GM12872 (cell line): ENCODE results near the gene EBF4.

ENCODE experiments used
- CTCF ChIP-seq: IDR thresholded peaks from 3 replicates; pipeline ENCODE4 v1.5.1; 2011; ENCODE audit warnings: low read depth, mild to moderate bottlenecking, low read length, moderate library complexity; ENCODE audit not compliant: insufficient read depth

Gene EBF4

DNA sequence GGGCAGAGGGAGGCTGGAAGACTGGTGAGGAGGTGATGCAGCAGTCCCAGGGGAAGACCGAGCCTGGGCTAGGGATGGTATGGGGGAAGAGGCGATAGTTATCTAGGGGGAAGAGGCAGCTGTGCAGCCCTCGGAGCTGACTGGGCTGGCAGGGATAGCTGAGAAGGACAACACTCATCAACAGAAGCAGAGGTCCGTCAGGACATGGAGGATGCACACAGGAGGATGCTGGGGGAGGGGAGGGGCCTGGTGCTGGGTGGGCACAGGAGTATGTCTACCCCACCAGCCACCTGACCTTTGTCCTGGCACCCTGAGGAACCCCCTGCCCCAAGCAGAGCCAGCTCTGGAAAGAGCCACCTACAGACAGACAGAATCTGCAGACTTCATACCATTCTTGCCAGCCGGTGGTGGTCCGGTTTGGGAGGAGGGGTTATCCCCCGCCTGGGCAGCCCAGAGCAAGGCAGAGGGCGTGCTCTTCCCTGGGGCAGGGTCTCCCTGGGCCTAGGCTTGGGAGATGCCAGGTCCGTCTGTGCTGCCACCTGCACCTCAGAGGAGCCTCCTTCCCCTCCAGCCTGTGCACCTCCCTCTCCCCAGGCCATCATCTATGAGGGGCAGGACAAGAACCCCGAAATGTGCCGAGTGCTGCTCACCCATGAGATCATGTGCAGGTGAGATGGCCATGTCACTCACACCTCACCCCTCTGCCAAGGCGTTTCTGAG, 14.9 kb downstream of the EBF4 start:
- TF ChIP-seq CTCF, result no peak

GRCh38 chr20:2708073-2708415, 15.5 kb downstream of the EBF4 start:
- no peak for TF ChIP-seq CTCF

GRCh38 chr20:2708665-2709064, 16.1 kb downstream of the EBF4 start:
- no peak for TF ChIP-seq CTCF

DNA sequence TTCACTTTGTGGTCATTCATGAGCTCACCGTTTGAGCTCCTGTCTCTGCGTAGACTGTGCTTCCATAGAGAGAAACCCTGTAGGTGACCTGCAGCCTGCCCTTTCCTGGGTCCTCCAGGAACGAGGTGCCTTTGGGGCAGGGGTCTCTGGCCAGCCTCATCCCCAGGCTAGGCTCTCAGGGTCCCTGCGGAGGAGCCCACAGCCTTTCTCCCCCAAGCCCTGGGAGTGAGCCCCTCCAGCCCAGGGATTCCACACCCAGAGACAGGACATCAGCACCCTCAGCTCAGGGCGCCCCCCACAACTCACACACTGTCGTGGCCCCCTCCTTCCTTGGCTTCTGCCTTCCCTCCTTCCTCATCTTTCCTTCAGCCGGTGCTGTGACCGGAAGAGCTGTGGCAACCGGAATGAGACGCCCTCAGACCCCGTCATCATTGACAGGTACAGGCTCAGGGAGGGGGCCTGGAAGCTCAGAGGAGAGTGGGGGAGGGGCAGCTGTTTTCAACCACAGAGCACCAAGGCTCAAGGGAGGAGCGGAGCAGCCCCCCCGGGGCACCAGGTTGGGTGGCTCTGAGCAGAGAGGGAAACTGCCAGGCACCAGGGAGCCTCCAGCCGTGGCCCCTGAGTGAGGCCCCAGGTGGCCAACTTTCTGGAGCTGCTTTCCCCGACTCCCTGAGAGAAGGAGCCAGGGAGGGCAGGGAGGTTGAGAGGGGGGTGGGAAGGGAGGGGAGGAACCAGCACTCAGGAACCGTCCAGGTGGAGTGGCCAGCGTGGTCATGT, 16.8 kb downstream of the EBF4 start:
- no peak for TF ChIP-seq CTCF

GRCh38 chr20:2713285-2713684, 20.7 kb downstream of the EBF4 start:
- peak; percentile 48; the same call in 2 of the 3 replicates for TF ChIP-seq CTCF

GRCh38 chr20:2729251-2729713, 36.7 kb downstream of the EBF4 start:
- TF ChIP-seq CTCF, result no peak

DNA sequence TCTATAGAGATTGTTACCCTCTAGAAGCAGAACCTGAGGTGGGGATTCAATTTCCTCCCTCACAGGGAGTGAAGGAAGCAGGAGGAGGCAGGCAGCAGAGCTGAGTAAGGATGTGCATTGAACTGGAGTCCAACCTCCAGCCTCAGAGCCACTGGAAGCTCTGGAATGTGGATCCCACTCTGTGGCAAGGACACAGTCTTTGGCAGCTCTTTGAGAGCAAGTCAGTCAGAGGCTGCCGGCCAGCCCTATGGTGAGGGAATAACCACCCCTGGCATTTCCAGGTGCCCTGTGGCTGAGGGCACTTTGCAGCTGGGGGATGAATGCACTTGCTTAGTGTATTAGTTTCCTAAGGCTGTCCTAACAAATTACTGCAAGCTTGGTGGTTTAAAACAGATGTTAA, 37.2 kb downstream of the EBF4 start:
- no peak for TF ChIP-seq CTCF
